H54 (cell line): ENCODE results near the gene EFR3B.
"Not testable (repeated sequence)": the region's sequence is repeated elsewhere in the genome, so short reads cannot be mapped to it uniquely, and the experiment has no call there.

Source experiments
- DNase-seq: peaks from one replicate; pipeline ENCODE4 v3.0.0; 2011; ENCODE audit warnings: low spot score, mixed read lengths; ENCODE audit not compliant: insufficient read length
- FAIRE-seq: peaks from 3 replicates; lab custom pipeline; 2011; peaks lifted over from hg19 to GRCh38; lab: Jason Lieb, UNC
- POLR2A ChIP-seq: IDR thresholded peaks from 2 replicates; pipeline ENCODE4 v1.6.1; 2011; ENCODE audit warnings: low read depth, mild to moderate bottlenecking, low read length

Gene EFR3B

GRCh38 chr2:25098056-25098455 lies 56.2 kb downstream of the EFR3B start:
- no peak for TF ChIP-seq POLR2A

GRCh38 chr2:25098670-25099486 lies 57.0 kb downstream of the EFR3B start:
- FAIRE-seq, result no peak
- no peak for TF ChIP-seq POLR2A
- DNase-seq, result no peak

More at GRCh38 chr2:25098056-25098455, 56.2 kb downstream of the EFR3B start:
- DNase-seq, result no peak
- no peak for FAIRE-seq

GRCh38 chr2:25102352-25102751 lies 60.5 kb downstream of the EFR3B start:
- not testable (repeated sequence) for DNase-seq, FAIRE-seq

GRCh38 chr2:25103287-25103871 lies 61.5 kb downstream of the EFR3B start:
- TF ChIP-seq POLR2A, result no peak
- DNase-seq, result peak; percentile 83
- peak; percentile 90 for FAIRE-seq

GRCh38 chr2:25104736-25105135 lies 62.9 kb downstream of the EFR3B start:
- no peak for TF ChIP-seq POLR2A
- DNase-seq (no peak), FAIRE-seq (no peak)

GRCh38 chr2:25105336-25106085 lies 63.6 kb downstream of the EFR3B start:
- peak; percentile 68 for DNase-seq
- TF ChIP-seq POLR2A, result no peak
- peak; percentile 90 for FAIRE-seq

GRCh38 chr2:25109822-25110221 lies 67.9 kb downstream of the EFR3B start:
- no peak for TF ChIP-seq POLR2A
- DNase-seq, result no peak
- FAIRE-seq, result no peak

GRCh38 chr2:25112113-25112512 lies 70.2 kb downstream of the EFR3B start:
- no peak for DNase-seq
- FAIRE-seq, result no peak
- no peak for TF ChIP-seq POLR2A

- no peak for FAIRE-seq
- TF ChIP-seq POLR2A, result no peak
- no peak for DNase-seq
These were observed 73.5 kb downstream of the EFR3B start for GRCh38 chr2:25115249-25115883.

- no peak for DNase-seq
- no peak for TF ChIP-seq POLR2A
- no peak for FAIRE-seq
These were observed 74.0 kb downstream of the EFR3B start for GRCh38 chr2:25115902-25116301.

- no peak for FAIRE-seq
- TF ChIP-seq POLR2A, result no peak
- no peak for DNase-seq
These were observed 75.1 kb downstream of the EFR3B start for GRCh38 chr2:25116956-25117355.

GRCh38 chr2:25119263-25119662 lies 77.4 kb downstream of the EFR3B start:
- TF ChIP-seq POLR2A, result no peak
- no peak for DNase-seq
- FAIRE-seq, result no peak

GRCh38 chr2:25122367-25122766 lies 80.5 kb downstream of the EFR3B start:
- no peak for TF ChIP-seq POLR2A
- no peak for FAIRE-seq
- DNase-seq, result no peak

GRCh38 chr2:25123682-25124081 lies 81.8 kb downstream of the EFR3B start:
- no peak for TF ChIP-seq POLR2A
- no peak for DNase-seq
- FAIRE-seq, result no peak
